NCI-H748 (cell line): ENCODE data around the gene BLOC1S5.
"Not testable (repeated sequence)": the region's sequence is repeated elsewhere in the genome, so short reads cannot be mapped to it uniquely, and the experiment has no call there.

Source experiments
- DNase-seq: peaks from one replicate; lab custom pipeline; 2025; ENCODE audit not compliant: unreplicated experiment; lab: John Stamatoyannopoulos, UW

The BLOC1S5 gene

GRCh38 chr6:8045769-8046168 is 18.4 kb downstream of the BLOC1S5 start:
- not testable (repeated sequence) for DNase-seq

GRCh38 chr6:8043221-8043620 is 21.0 kb downstream of the BLOC1S5 start:
- no peak for DNase-seq

GRCh38 chr6:8041913-8042583 is 22.1 kb downstream of the BLOC1S5 start:
- no peak for DNase-seq

- DNase-seq, result not testable (repeated sequence)
These were observed 30.1 kb downstream of the BLOC1S5 start for GRCh38 chr6:8034107-8034506.

GRCh38 chr6:8030920-8031319 is 33.3 kb downstream of the BLOC1S5 start:
- no peak for DNase-seq

GRCh38 chr6:8029243-8029870 is 34.8 kb downstream of the BLOC1S5 start:
- no peak for DNase-seq

- DNase-seq, result no peak
These were observed 36.1 kb downstream of the BLOC1S5 start for GRCh38 chr6:8027965-8028651.

GRCh38 chr6:8026800-8027199 is 37.4 kb downstream of the BLOC1S5 start:
- no peak for DNase-seq

- no peak for DNase-seq
These were observed 39.0 kb downstream of the BLOC1S5 start for GRCh38 chr6:8025191-8025590.

- no peak for DNase-seq
These were observed 40.6 kb downstream of the BLOC1S5 start for GRCh38 chr6:8023638-8024037.

- no peak for DNase-seq
These were observed 44.1 kb downstream of the BLOC1S5 start for GRCh38 chr6:8020083-8020482.

- no peak for DNase-seq
These were observed 46.5 kb downstream of the BLOC1S5 start for GRCh38 chr6:8017705-8018104.

- no peak for DNase-seq
These were observed 46.9 kb downstream of the BLOC1S5 start for GRCh38 chr6:8017276-8017701.

- DNase-seq, result no peak
These were observed 49.2 kb downstream of the BLOC1S5 start for GRCh38 chr6:8014947-8015346.

GRCh38 chr6:8013763-8014162 is 50.4 kb downstream of the BLOC1S5 start:
- no peak for DNase-seq

GRCh38 chr6:8006208-8006607 is 58.0 kb downstream of the BLOC1S5 start:
- peak; percentile 41 for DNase-seq

- no peak for DNase-seq
These were observed 59.1 kb downstream of the BLOC1S5 start for GRCh38 chr6:8005136-8005535.

GRCh38 chr6:8000636-8001035 is 63.6 kb downstream of the BLOC1S5 start:
- DNase-seq, result no peak

- no peak for DNase-seq
These were observed 64.0 kb downstream of the BLOC1S5 start for GRCh38 chr6:8000188-8000596.

GRCh38 chr6:7999201-7999600 is 65.0 kb downstream of the BLOC1S5 start:
- no peak for DNase-seq

- no peak for DNase-seq
These were observed 66.0 kb downstream of the BLOC1S5 start for GRCh38 chr6:7998103-7998725.

GRCh38 chr6:7997286-7997685 is 66.9 kb downstream of the BLOC1S5 start:
- DNase-seq, result no peak
